GM18517 (cell line): ENCODE measurements around the gene MSANTD3.
A peak's percentile ranks its signal among the peaks of the same experiment; 100 is the strongest.
"Not testable (repeated sequence)": the region's sequence is repeated elsewhere in the genome, so short reads cannot be mapped to it uniquely, and the experiment has no call there.

ENCODE experiments used
- ATAC-seq: cut with Tn5 transposase; IDR thresholded peaks from one replicate; pipeline ENCODE4 v1.9.1; 2021; ENCODE audit warnings: mild to moderate bottlenecking, moderate library complexity; ENCODE audit not compliant: unreplicated experiment

Gene MSANTD3, protein sequence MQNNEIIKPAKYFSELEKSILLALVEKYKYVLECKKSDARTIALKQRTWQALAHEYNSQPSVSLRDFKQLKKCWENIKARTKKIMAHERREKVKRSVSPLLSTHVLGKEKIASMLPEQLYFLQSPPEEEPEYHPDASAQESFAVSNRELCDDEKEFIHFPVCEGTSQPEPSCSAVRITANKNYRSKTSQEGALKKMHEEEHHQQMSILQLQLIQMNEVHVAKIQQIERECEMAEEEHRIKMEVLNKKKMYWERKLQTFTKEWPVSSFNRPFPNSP

DNA sequence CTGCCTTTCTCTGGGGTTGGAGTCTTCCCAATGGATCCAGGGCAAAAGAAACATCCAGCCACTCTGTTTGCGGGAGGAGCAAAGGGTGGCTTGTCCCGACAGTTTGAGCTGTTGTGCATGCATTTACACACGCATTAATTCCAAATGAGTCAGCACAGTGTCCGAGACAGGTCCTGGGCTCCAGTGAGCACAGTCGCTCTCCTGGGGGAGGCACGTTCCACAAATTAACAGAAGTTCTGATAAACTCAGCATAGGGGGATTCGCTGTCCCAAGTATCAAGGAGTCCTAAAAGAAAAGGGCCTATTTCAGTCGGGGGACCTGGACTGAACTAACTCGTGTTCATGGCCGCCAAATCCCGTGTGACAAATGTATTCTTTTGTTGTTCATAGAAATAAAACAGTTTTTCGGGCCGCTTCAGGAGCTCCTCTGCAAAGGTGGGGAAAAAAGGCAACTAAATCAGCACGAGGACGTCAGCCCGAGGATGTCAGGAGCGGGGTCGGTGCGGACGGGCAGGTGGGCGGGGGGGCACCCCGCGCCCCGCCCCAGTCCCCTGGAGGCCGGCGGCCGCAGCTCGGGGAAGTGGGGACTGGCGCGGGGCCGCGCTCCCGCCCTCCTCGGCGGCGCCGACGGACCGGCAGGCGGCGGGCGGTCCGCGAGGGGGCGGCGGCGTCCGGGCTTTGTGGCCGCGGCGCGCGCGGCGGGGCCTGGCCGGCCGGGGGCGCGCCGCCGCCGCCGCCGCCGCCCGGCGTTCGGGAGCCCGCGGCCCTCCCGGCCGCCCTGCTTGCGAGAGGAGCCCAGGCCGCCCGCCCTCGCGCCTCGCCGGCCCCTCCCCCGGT lies at the start of gene MSANTD3:
MSANTD3 (plus strand) TSS at position 614 of the 836 bp plus-strand sequence. CDS start 14,796 bp downstream, outside the sequence.
- ATAC-seq = peak; percentile 36

GRCh38 chr9:100379862-100380261 lies 47.1 kb upstream of the MSANTD3 start:
- ATAC-seq = no peak

DNA sequence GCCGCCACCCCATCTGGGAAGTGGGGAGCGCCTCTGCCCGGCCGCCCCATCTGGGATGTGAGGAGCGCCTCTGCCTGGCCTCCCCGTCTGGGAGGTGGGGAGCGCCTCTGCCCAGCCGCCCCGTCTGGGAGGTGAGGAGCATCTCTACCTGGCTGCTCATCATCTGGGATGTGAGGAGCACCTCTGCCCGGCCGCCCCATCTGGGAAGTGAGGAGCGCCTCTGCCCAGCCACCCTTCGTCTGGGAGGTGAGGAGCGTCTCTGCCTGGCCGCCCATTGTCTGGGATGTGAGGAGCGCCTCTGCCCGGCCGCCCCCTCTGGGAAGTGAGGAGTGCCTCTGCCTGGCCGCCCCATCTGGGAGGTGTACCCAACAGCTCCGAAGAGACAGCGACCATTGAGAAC lies 34.0 kb upstream of the MSANTD3 start:
- not testable (repeated sequence) for ATAC-seq

DNA sequence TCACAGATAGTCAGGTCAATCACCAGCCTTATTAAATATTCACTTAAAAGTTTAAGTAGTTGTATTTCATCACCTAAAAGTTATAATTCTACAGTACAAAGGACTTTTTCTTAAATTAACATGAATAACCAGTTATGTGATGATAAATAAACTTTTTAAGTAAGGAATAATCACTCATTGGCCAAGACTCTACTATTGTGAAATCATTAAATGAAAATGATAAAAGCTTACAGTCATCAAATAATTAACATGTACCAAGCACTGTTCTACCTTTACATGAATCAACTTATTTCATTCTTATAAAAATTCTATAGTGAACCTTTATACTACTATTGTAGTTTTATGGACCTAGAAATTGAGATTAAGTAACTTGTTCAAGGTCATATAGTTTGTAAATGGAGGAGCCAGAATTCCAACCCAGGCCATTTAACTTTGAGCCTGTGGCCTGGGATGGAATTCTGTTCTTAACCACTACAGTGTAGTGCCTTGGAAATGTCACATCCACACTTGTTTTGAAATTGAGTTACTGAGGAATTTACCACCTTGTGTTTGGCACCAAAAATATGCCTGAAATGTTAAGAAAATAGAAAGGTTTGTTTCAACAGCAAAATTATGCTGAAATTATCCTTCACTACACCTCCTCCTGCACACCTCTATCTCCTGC lies 32.8 kb upstream of the MSANTD3 start:
- no peak for ATAC-seq

GRCh38 chr9:100394816-100395215 lies 32.1 kb upstream of the MSANTD3 start:
- ATAC-seq = no peak

- no peak for ATAC-seq
Observed at GRCh38 chr9:100396769-100397168, 30.2 kb upstream of the MSANTD3 start.

DNA sequence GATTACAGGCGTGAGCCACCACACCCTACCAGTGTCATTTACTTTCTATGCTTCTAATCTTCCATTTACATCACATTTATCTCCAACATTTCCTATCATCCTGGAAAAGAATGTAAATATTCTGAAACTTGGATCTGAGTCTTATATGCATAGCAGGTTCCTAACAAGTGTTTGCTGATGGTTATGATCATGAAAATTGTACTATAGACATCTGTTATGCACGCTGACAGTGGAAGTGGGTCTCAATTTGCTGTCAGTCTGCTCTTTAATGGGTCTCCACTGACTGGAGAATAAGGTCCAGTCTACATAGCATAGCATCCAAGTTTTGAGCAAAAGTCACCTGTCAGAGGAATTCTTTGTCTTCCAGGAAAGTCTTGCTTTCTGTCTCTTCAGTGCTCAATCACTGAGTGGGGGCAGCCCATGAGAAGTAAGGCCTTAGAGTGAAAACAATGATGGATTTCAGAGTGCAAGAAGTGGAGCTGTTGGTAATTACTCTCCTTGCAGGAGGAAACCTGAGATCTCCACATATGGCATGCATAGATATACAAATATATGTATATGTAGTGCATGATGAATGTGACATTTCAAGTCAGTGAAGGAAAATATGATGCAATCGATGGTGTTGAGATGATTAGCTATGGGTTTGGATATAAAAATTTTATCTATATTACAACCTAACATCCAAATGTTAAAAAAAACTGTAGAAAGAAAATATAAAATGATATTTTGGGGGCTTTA lies 29.2 kb upstream of the MSANTD3 start:
- no peak for ATAC-seq

- no peak for ATAC-seq
Observed at GRCh38 chr9:100401042-100401441, 25.9 kb upstream of the MSANTD3 start.

- no peak for ATAC-seq
Observed at GRCh38 chr9:100406962-100407361, 20.0 kb upstream of the MSANTD3 start.

DNA sequence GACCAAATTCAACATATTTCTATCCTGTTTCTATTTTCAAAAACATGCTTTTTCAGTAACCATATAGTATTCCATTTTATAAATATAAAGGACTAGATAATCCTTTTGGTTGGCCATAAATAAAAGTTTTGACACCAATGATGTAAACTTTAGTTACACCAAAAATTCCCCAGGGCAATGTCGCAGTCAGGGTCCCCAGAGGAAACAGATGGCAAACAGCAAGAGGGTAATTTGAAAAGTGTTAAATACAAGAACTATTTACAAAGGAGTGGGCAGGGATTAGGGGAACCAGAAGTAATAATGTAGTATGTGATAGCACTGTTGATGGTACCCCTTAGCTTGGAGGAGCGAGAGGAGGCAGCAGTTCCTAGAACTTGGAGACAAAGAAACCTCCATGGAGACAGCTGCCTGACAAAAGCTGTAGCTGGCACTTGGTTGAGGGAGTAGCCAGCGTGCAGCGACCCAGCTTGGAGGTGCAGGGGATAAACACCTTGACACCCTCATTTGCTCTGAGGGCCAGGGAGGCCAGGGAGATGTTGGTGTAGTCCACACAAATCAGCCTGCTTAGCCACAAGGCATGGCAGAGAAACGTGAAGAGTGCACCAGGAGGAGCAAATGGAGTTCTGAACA lies 18.3 kb upstream of the MSANTD3 start:
- ATAC-seq = no peak

- no peak for ATAC-seq
Observed at GRCh38 chr9:100409176-100409556, 17.8 kb upstream of the MSANTD3 start.

DNA sequence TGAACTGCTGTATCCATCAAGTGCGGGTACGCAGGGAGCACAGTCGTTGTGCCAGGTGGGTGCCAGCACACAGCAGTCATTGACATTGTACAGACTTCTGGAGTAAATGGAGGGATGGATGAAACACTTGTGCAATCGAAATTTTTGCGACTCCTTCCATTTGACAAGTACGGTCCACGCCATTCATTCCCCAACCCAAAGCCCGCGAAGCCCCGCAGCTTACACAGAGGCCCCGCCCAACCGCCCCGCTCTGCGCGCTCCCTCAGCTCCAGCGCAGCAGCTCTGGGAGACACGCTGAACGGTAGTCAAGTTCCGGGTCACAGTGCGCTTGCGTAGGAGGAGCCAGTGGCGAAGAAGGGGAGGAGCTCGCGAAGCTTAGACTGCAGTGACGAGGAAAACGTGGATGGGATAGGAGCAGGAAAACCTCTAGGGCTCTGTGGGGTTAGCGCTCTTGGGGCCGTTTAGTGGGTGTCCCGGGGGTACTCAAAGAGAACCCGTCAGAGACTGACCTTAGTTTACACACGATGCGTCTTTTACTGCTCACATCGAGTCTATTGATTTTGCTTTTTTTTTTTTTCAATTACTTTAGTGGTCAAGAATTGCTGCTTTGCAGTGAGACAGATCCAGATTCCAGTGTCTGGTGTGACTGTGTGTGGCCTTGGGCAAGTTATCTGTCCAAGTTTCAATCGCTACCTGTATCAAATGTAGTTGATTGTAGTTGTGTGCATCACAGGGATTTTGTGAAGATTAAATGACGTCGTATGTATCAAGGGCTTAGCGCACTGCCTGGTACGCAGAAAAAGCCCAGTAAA lies 15.3 kb upstream of the MSANTD3 start:
- peak; percentile 99 for ATAC-seq

DNA sequence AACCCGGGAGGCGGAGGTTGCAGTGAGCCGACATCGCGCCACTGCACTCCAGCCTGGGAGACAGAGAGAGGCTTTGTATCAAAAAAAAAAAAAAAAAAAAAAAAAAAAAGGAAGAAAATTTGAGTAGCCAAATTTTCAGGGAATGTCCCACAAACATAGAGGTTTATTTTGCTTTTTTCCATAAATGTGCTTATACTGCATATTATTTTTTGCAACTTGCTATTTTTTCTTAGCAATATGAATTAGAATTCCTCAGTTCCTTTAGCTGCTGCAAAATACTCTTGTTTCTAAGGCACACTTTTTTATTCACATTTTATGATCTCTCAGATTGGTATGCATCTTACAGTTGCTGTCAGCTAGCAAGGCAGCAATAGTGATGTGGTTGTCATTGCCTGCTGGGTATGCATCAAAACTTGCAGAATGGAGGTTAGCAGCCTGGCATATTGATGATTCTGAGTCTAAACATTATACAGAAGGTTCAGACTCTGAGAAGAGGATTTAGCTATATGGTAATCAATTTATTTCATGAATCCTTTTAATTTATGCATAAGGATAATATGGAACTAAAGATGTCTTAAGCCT lies 13.0 kb upstream of the MSANTD3 start:
- no peak for ATAC-seq

- no peak for ATAC-seq
Observed at GRCh38 chr9:100417815-100418214, 9.1 kb upstream of the MSANTD3 start.

DNA sequence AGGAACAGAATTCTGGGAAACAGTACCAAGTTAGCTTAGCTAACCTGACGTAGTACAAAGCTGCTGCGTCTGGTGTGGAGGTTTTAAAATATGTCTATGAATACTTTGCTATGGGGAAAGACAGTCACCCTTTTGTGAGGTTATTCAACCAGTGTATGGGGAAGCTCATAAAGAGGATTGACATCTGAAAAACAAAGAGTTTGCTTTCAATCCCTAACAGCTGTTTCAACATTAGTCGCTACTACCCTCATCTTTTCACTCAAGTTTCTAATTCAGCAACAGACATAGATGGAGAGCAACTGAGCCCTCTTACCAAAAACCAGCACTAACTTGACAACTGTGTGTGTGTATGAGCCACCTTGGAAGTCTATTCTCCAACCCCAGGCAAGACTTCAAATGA lies 7.8 kb upstream of the MSANTD3 start:
- ATAC-seq = no peak

DNA sequence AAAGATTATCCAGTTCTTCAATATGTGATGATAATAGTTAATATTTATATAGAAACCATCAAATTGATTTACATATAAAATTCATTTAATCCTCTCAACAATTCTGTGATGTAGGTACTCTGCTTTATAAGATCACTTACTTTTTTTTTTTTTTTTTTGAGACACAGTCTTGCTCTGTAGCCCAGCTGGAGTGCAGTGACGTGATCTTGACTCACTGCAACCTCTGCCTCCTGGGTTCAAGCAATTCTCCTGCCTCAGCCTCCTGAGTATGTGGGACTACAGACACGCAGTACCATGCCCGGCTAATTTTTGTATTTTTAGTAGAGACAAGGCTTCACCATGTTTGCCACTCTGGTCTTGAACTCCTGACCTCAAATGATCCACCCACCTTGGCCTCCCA lies 5.8 kb upstream of the MSANTD3 start:
- not testable (repeated sequence) for ATAC-seq

DNA sequence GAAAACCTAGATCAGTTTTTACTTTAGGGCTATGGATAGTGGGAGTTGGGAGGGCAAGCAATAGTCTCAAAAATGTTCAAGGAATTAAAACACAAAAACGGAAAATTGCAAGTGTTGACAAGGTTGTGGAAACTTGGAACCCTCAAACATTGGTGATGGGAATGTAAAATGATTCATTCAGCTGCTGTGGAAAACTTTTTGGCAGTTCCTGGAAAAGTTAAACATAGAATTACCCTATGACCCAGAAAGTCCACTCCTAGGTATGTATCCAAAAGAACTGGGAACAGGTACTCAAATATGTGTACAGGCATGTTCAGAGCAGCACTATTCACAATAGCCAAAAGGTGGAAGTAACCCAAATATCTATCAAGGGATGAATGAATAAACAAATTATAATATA lies 1.2 kb upstream of the MSANTD3 start:
- ATAC-seq = no peak

GRCh38 chr9:100426189-100426529 lies 784 bp upstream of the MSANTD3 start:
- ATAC-seq = no peak
